ENCODE results near the gene YY1. TPM values are rescaled to one million over a fixed set of nuclear protein-coding genes. Genes with fewer than 3 reads are reported as not detected.
"Not testable (repeated sequence)": the region's sequence is repeated elsewhere in the genome, so short reads cannot be mapped to it uniquely, and the experiment has no call there.

YY1 gene
- total and polyA plus RNA-seq, 2 experiments from 2014 or later = 27.0 to 73.4 TPM

GRCh38 chr14:100203146-100203545 lies 35.8 kb upstream of the YY1 start:
- no peaks in the 10 kb centered on the region for H3K9me3 ChIP-seq (ENCODE audit: low read depth)
- no peak overlapping the region for H3K4me3 ChIP-seq
- no peak overlapping the region for H3K27ac ChIP-seq
- TF ChIP-seq CTCF (IDR thresholded peaks at IDR 0.05; ENCODE audit: low read depth, low read length) = no peak
- peaks cover 4% of the 10 kb centered on the region for H3K4me1 ChIP-seq (ENCODE audit: low read depth)
- no peaks in the 10 kb centered on the region for H3K27me3 ChIP-seq
- no peak for DNase-seq (ENCODE audit: low read depth in 1 of 2, low spot score in 1 of 2)
- H3K36me3 ChIP-seq = no peaks in the 10 kb centered on the region

- H3K27me3 ChIP-seq = no peaks in the 10 kb centered on the region
- H3K4me3 ChIP-seq = no peak overlapping the region
- TF ChIP-seq CTCF (IDR thresholded peaks at IDR 0.05; ENCODE audit: low read depth, low read length) = no peak
- peak in 1 of 2 donors; percentile 36 for DNase-seq (ENCODE audit: low read depth in 1 of 2, low spot score in 1 of 2)
- H3K4me1 ChIP-seq (ENCODE audit: low read depth) = peaks cover 4% of the 10 kb centered on the region
- no peaks in the 10 kb centered on the region for H3K9me3 ChIP-seq (ENCODE audit: low read depth)
- no peaks in the 10 kb centered on the region for H3K36me3 ChIP-seq
- H3K27ac ChIP-seq = peak overlapping the region; percentile 38
Observed at GRCh38 chr14:100203962-100204834, 34.7 kb upstream of the YY1 start.

- not testable (repeated sequence) for H3K27ac ChIP-seq; DNase-seq (ENCODE audit: low read depth in 1 of 2, low spot score in 1 of 2); H3K36me3 ChIP-seq; H3K4me1 ChIP-seq (ENCODE audit: low read depth); H3K9me3 ChIP-seq (ENCODE audit: low read depth); H3K4me3 ChIP-seq; H3K27me3 ChIP-seq
Observed at GRCh38 chr14:100204835-100205167, 34.1 kb upstream of the YY1 start.

- not testable (repeated sequence) for DNase-seq (ENCODE audit: low read depth in 1 of 2, low spot score in 1 of 2); H3K9me3 ChIP-seq (ENCODE audit: low read depth); H3K27ac ChIP-seq; H3K4me1 ChIP-seq (ENCODE audit: low read depth); H3K36me3 ChIP-seq; H3K27me3 ChIP-seq; H3K4me3 ChIP-seq
Observed at GRCh38 chr14:100207588-100207987, 31.4 kb upstream of the YY1 start.

- H3K4me1 ChIP-seq (ENCODE audit: low read depth); H3K27ac ChIP-seq; H3K4me3 ChIP-seq; H3K36me3 ChIP-seq; H3K27me3 ChIP-seq; DNase-seq (ENCODE audit: low read depth in 1 of 2, low spot score in 1 of 2); H3K9me3 ChIP-seq (ENCODE audit: low read depth): not testable (repeated sequence)
Observed at GRCh38 chr14:100208136-100208535, 30.8 kb upstream of the YY1 start.

GRCh38 chr14:100211366-100211765 lies 27.6 kb upstream of the YY1 start:
- TF ChIP-seq CTCF (IDR thresholded peaks at IDR 0.05; ENCODE audit: low read depth, low read length) = no peak
- H3K9me3 ChIP-seq (ENCODE audit: low read depth) = no peaks in the 10 kb centered on the region
- DNase-seq (ENCODE audit: low read depth in 1 of 2, low spot score in 1 of 2) = no peak

GRCh38 chr14:100211893-100212292 lies 27.1 kb upstream of the YY1 start:
- no peaks in the 10 kb centered on the region for H3K4me1 ChIP-seq (ENCODE audit: low read depth)
- DNase-seq (ENCODE audit: low read depth in 1 of 2, low spot score in 1 of 2) = no peak
- TF ChIP-seq CTCF (IDR thresholded peaks at IDR 0.05; ENCODE audit: low read depth, low read length) = no peak
- no peak overlapping the region for H3K27ac ChIP-seq
- no peaks in the 10 kb centered on the region for H3K9me3 ChIP-seq (ENCODE audit: low read depth)
- no peak overlapping the region for H3K4me3 ChIP-seq
- no peaks in the 10 kb centered on the region for H3K27me3 ChIP-seq
- no peaks in the 10 kb centered on the region for H3K36me3 ChIP-seq

More at GRCh38 chr14:100211366-100211765, 27.6 kb upstream of the YY1 start:
- Histone ChIP-seq H3K36me3 (no peaks in the 10 kb centered on the region), H3K4me3 (no peak overlapping the region), H3K27ac (no peak overlapping the region), H3K4me1 (ENCODE audit: low read depth) (no peaks in the 10 kb centered on the region), H3K27me3 (no peaks in the 10 kb centered on the region)
